Suppressor macrophage treated with lipopolysaccharide for 1 hour (primary cell): ENCODE results near the gene SGTA.

Experiments
- DNase-seq, 3 donors: peaks; one replicate each; pipeline ENCODE4 v3.0.0-alpha.2; 2020 to 2022

Gene SGTA

DNA sequence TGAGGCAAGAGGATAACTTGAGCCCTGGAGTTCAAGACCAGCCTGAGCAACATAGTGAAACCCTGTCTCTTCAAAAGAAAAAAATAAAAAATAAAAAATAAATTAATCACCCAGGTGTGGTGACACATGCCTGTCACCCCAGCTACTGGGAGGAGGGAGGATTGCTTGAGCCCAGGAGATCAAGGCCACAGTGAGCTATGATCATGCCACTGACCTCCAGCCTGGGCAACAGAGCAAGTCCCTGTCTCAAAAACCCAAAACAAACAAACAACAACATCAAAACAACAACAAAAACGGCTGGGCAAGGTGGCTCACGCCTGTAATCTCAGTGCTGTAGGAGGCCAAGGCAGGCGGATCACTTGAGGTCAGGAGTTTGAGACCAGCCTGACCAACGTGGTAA, 39.0 kb downstream of the SGTA start:
- no peak for DNase-seq

DNA sequence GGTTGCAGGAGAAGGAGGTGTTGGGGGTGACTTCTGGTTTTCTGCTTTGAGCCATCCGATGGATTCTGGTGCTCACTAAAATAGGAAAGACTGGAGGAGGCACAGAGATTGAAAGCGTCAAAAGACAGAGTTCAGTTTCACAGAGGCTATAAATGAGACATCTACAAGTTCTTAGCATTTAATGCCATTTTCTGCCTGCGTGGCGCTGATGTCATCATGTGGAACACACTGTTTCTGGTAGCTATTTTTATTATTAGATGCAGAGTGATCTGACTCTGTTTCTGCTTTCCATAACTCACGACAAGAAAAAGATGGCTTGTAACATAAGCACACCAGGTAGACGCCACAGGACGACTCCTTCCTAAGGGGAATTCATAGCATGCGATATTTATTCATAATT, 40.0 kb downstream of the SGTA start:
- no peak for DNase-seq

DNA sequence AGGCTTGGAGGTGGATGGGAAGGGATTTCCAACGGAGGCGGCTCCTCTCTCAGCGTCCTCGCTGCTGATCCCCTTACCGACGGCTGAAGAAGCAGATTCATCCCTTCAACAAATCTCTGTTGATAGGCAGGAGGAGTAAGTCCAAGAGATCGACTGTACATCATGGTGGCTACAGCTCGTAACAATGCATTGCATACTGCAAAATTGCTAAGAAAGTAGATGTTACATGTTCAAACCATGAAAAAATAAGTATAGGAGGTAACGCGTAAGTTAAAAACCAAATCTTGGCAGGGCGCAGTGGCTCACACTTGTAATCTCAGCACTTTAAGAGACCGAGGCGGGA, 42.8 kb downstream of the SGTA start:
- no peak for DNase-seq

DNA sequence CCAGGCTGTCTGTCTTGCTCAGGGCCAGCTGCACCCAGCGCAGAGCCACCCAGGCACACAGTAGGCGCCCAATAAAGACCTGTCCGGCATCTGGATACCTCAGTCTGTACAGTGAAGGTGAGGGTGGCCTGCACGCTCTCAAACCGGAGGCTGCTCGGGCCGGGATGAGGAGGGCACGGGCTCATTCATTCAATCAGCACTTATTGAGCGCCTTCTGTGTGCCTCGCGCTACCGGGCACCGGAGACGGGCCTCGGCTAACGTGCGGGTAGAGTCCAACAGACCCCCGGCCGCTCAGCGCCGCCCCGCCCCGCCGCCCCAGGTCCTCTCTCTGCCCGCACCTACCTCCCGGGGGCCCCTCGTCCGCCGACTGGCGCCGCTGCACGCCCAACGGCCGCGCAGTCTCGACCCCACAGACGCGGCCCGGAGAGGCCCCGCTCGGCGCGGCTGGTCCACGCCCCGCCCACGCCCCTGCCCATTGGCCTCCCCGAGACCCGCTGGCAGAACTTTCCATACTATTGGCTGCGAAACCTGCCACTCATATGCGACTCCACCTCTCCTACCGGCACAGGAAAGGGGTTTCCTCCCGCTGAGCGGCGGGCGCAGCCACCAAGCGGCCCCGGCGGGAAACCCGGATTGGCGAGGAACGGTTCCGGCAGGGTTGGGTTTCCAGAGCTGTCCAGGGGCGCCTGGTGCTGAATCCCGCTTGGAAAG, 43.3 kb downstream of the SGTA start, which contains the start of gene SLC39A3:
TSS of gene SLC39A3 (minus strand) at position 416 of the 712 bp plus-strand sequence. CDS start 2,760 bp downstream, outside the sequence.
- peak; percentile 99 to 100 (median 99) for DNase-seq

DNA sequence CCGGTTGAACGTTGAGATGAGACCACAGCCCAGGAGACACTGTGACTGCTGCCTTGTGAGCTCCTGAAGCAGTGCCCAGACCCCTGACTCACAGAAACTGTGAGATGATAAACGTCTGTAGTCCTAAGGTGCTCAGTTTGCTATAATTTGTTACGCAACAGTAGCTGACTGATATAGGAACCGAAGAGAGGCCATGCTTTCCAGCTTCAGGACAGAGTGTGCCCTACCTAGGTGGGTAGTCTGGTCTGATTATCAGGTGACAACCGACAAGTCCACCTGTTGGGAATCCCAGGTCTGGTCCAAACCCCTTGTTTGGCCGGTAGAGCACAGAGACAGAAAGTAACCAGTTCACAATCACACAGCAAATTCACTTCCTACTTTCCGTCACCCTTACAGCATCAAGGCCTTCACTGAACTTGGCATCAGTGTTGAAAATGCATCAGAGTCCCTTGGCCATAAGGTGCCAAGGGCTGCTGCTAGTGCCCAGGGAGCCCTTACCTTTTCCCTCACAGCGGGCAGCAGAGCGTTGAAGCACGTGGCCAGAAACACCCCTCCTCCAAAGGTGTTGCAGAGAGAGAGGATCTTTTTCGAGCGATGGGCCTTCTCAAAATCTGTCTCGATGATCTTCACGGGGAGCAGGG, 46.4 kb downstream of the SGTA start:
- no peak for DNase-seq

DNA sequence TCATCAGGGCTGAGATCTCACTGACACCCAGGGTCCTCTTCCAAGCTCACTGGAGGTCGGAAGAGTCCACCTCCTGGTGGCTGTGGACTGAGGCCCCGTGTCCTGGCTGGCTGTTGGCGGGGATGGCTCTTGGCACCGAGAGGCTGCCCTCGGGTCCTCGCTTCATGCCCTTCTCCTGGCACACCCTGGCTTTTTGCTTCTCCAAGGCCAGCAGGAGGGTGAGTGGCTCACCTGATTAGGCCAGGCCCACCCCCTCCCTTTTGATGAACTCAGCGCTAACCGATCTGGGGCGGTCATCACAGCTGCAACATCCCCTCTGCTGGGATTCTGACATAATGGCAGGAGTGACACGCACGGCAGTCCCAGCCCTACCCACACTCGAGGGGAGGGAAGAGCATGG, 47.7 kb downstream of the SGTA start:
- no peak for DNase-seq

DNA sequence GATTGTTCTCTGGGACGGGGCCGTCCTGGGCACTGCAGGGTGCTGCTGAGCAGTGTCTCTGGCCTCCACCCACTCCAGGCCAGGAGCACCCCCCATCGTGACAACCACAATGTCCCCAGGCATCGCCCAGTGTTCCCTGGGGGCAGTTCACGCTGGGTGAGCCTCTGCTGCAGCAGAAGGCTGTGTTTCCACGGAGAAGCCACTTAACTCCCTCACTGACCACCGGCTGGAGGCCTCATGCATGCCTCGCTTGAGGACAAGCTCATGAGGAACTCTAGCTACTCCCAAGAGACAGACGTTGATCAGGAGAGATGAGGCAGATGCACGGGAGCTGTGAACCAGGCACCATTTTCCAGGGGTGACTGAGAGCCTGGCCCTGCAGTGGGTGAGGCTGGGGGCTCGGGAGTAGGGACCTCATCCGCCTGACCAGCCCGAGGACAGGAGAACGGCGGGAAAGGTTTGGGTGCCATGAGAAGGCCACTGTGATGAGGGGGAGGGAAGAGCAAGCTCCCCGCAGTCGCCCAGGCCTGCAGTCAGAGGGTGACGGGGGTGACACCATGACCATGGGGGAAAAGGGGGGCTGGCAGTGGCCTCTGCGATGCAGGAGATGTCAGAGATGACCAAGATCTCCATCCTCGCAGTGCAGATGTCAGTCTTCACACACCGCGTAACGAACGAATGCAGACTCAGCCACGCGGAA, 48.3 kb downstream of the SGTA start:
- no peak for DNase-seq

DNA sequence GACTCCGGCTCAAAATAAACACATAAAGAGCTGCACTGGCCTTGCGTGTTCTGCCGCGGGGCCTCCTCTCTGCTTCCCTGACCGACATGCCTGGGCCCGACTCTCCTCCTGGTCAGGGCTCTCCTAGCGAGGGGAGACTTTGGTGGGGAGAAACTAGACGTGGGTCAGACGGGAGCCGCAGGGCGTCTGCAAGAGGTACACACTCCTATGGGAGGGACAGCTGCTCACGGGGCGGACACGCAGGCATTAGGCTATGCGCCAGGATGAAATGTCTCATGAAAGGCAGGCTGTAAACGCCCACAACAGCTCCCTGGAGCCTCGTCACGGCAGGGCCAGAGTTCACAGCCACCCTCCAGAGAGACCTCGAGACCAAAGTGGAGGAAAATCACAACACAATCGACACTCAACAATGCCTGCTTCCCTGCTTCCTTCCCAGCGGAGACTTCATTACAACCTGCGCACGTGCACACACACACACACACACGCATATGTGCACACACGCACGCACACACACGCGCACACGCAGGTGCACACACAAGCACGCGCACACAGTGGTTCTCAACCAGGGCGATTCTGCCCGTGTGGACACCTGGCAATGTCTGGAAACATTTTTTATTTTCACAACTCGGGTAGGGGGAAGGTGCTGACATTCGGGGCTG, 49.0 kb downstream of the SGTA start:
- DNase-seq = no peak

DNA sequence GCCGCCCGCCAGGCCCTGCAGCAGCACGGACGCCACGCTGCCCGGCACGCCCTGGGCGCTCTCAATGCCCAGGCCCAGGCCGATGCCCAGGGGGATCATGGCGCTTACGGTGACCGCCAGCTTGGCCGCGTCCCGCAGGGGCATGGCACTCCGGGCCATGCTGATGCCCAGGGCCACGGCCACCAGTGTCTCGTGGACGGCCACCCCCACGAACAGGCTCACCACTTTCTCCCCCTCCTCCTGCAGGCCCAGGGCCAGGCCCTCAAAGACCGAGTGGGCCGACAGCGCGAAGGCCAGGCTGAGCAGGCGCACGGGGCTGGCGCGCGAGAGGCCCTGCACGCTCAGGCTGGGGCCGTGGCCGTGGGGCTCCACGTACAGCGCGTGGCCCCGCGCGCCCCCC, 50.2 kb downstream of the SGTA start:
- no peak for DNase-seq

DNA sequence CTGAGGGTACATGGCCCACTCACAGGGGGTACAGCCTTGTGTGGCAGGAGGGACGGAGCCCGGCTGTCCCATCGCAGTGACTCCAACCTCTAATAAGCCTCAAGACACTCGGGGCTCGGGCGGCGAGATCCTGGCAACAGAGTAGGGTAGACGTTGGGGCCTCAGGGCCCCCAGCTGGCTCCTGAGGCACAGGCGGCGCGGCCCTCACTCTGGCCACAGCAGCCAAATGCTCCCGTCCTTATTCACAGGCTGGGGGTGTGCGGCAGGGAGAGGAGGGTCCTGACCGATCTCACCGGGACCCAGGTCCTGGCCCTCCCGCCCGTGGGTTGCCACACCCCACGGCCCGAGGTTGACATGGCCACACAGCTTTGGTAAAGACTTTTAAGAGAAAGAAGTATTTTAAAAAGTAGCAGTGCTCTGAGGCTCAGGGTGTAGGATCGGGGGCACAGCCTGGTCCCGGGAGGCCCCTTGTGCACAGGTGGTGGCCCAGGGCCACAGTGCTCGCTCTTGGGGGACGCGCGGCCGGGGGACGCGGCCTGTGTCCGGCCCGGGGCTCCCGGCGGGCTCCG, 50.8 kb downstream of the SGTA start:
- DNase-seq = no peak

DNA sequence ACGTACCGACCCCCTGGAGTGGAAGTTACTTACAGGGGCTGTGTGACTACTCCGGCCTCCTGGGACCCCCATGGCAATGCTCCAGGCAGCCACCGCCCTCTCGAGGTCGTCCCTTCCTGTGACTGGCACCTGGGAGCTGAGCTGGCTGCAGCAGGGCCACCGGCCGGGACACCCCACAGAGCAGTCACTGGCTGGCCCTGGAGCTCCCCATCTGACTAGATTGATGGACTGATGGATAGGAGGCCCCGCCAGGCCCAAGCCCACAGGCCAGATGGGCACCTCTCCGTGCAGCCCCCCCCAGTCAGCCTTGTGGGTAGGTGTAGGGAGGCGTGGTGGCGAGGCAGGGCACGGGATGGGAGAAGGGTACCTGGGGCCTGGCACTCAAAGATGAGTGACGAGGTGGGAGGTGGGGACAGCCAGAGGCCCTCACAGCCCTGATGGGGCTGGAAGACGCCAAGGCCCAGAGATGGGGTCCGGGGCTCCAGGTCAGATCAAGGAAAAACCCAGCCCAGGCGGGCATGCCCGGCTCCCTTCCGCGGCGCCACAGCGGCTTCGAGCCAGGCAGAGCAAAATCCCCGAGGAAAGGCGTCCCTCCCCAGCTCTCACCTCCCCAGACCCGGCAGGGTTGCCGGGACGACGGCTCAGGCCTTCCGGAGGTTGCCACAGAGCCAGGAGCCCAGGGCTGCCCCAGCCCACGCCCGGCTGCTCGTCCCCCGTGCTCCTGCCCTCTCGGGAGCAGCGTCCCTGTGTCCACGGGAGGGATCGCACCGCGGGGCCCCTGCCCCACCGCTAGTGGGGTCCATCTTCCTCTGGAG, 51.7 kb downstream of the SGTA start:
- DNase-seq = no peak

DNA sequence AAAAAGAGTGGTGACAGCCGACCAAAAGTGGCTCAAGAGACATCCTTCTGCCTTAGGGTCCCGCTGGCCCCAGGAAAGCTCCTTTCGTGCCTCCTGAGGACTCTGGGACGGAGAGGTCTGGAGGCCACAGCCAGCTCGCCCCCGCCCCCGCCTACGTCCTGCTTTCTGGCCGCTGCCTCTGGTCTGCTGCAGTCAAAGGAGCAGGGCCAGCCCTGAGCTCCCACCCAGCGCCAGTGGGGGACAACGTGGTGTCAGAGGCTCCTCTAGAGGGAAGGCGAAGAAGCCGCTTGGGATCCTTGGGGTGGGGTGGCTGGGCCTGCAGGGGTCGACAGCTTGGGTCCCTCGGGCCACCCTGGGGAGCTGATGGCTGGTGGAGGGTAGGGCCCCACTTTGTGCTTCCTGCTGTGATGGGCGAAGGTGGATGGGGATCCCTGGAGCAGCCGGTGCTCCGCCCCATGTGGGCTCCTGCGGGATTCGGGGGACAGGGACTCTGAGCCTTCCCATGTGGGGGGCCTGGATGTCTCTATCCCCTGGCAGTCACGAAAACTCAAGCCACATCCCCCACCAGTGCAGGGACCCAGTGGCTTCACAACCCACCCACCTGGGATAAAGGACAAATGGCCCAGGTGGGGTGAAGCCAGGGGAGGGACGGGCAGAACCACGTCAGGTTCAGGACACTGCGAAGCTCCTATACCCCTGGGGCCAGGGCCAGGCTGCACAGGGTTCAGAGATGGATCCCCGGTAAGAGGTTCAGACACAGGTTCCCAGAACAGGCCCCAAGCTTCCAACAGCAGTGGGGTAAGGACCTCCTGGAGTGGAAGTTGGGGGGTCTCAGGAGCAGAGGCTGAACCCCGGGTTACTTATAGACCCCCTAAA, 52.9 kb downstream of the SGTA start:
- no peak for DNase-seq

DNA sequence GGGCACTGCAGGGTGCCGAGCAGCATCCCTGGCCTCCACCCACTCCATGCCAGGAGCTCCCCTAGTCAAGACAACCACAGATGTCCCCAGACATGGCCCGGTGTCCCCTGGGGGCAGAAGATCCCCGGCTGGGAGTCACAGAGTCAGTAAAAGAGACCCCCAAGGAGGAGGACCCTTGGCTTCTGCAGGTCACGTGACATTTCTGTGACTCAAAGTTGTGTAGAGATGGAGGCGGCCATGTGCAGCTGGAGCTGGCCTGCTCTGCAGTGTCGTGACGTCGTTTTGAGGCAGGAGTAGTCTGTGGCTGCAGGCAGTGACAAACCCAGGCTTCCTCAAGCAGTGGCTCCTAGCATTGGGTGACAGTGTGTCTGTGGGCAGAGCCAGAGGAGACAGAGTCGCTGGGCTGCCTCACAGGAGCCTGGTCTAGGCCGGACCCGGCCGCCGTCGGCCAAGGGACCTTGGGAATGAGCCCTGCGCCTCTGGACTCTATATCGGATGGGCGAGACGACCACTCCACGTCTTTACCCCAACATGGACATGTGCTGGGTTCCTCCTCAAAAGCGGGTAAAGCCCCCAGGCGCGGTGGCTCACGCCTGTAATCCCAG, 54.2 kb downstream of the SGTA start:
- no peak for DNase-seq

DNA sequence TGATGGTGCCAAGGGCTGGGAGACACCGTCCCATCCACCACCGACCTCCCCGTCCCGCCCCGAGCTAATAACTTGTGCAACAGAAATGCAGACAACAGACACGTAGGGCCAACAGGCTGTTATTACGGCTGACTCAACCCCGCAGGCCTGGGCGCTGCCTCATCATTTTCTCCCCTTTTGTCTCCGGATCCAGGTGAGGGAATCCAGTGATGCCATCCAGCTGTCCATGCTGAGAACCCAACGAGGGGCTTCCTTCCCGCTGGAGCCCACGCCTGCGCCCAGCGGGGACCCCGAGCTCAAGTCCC, 55.5 kb downstream of the SGTA start:
- no peak for DNase-seq

DNA sequence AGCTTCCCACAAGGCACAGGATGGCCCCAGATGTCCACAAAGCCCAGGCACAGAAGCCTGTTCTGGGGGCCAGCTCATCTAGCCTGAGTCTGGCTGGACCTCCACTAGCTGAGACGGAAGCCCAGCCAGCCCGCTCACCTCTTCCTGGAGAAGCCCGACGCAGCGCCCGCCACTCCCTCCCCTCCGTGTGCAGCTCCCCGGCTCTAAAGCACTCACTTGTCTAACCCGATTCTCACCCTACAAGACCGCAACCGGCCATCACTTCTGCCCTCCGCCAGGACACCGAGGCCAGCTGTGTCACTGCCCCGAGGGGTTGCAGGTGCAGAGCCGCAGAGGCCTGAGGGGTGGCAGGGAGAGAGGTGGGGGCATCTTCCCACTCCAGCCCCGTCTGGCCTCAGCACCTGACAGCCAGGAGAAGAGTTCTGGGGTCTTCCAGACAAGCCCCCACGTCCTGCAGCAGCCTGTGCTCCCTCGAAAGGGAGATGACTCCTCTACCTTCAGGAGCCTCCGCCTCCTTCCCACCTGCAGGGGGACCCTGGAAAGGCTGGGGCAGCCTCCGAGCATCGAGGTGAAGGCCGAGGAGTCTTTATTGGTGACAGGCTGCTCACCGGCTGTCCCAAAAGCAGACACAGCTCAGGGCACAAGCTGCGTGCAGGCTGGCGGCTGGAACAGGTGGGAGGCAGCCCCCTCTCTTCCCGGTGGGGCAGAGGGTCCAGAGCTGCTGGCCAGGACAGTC, 56.0 kb downstream of the SGTA start:
- DNase-seq = no peak

DNA sequence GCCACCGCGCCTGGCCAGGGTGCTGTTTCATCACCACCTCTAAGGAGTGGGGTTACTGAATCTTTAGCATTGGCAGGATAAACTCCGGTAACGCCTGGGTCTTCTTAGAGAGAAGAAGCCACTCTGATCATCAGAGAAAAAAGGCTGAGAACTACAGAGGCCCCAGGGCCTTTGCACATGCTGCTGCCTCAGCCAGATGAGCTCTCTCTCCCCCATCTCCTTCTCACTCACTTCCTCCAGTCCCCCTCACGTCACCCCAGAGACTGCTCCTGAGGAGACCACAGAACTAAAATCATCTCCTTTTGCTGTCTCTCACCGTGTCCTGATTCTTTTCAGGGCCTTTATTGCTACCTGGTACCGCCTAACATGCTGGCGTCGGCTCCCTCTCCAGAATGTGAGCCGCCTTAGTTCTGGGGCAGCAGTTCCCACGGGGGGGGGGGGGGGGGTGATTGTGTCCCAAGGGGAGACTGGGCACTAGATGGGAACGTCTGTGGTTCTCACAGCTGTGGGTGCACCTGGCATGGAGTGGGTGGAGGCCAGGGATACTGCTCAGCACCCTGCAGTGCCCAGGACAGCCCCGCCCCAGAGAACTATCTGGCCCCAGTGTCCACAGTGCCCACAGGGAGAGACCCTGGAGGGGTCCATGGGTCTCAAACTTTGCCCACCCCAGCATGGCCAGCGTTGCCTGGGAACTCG, 56.8 kb downstream of the SGTA start:
- DNase-seq = no peak

DNA sequence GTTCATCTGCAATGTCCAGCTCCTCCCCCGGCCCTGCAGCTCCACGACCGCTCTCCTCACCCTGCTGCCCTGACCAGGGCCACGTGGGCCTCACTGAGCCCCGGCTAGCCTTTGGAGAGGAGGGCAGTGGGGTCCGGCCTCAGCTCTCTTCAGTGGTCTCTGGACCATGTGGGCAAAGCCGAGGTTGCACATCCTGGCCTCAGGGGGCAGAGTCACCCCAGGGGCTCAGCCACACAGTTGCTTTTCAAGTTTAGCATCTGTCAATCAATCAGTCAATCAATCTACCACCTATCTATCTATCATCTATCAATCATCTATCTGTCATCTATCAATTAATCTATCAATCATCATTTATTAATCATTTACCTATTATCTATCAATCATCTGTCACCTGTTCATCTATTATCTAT, 58.9 kb downstream of the SGTA start:
- DNase-seq = no peak

DNA sequence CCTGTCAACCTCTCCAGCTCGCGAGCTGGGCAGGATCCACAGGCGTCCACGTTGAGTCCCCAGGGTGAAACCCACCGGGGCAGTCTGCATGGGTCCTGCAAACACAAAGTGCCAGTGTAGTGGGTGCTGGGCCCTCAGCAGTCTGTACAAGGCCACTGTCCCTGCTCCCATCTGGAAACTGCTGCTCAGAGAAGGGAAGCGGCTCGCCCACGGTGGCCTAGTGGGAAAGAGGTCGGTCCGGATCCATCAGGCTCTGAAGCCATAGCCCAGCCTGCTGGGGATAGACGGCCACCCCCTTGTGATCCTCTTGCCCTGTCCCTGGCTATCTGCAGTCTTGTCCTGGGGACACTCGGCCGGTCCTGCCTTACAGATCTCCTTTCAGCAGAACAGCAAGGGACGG, 59.3 kb downstream of the SGTA start:
- DNase-seq = no peak

DNA sequence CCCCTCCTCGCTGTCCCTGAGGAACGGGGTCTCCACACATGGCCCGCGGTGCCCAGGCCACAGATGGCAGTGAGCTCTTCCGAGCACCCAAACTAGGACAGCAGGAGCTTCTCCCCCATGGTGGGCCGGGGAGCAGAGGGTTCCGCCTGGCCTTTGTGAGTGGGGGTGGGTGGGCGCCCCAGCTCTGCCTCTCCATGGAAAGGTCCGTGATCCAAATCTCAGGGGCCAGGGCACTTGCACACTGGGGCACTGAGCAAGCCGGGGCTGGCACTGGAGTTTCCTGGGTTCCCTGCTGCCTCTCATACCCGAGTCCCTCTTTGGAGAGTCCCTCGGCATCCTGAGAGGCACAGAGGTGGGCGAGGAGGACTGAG, 59.7 kb downstream of the SGTA start:
- DNase-seq = no peak
